Stomach (tissue), 4 donors: Measurements from ENCODE around the gene ZNF580.

Experiments used
- CTCF ChIP-seq, 7 experiments: fragments of 450-650 bp in 4 of 7; fragments of 200-600 bp in 3 of 7; sonication (generic) in 3 of 7; IDR thresholded peaks; one replicate each; pipeline ENCODE4 v1.5.1; 2016 to 2019; ENCODE audit warnings: antibody characterized with exemption in 7 of 7, control low read depth in 2 of 7, mild to moderate bottlenecking in 1 of 7
- EP300 ChIP-seq: sonication (generic); formaldehyde crosslinking; IDR thresholded peaks from one replicate; pipeline ENCODE4 v1.6.1; 2017; ENCODE audit warnings: antibody characterized with exemption
- POLR2A ChIP-seq, 4 donors: fragments of 450-650 bp; IDR thresholded peaks; one replicate each; pipeline ENCODE4 v1.6.1; 2016; ENCODE audit warnings: antibody characterized with exemption in 4 of 4, control low read depth in 2 of 4, mild to moderate bottlenecking in 1 of 4, moderate library complexity in 1 of 4
- POLR2AphosphoS5 ChIP-seq, 3 donors: sonication (generic); formaldehyde crosslinking; IDR thresholded peaks; one replicate each; pipeline ENCODE4 v1.6.1; 2016; ENCODE audit warnings: antibody characterized with exemption in 3 of 3

- TF ChIP-seq CTCF (IDR thresholded peaks at IDR 0.05) (no peak), POLR2AphosphoS5 (IDR thresholded peaks at IDR 0.05) (no peak), EP300 (no peak), POLR2A (IDR thresholded peaks at IDR 0.05) (no peak)
These were observed 18.2 kb downstream of the ZNF580 start for GRCh38 chr19:55658846-55659459.
